ENCODE results near the gene MAVS. TPM values are rescaled to one million over a fixed set of nuclear protein-coding genes. Genes with fewer than 3 reads are reported as not detected.
"Not testable (repeated sequence)": the region's sequence is repeated elsewhere in the genome, so short reads cannot be mapped to it uniquely, and the experiment has no call there.

The MAVS gene
- total RNA-seq, 2 donors from 2014 or later = 27.5 to 29.7 TPM

DNA sequence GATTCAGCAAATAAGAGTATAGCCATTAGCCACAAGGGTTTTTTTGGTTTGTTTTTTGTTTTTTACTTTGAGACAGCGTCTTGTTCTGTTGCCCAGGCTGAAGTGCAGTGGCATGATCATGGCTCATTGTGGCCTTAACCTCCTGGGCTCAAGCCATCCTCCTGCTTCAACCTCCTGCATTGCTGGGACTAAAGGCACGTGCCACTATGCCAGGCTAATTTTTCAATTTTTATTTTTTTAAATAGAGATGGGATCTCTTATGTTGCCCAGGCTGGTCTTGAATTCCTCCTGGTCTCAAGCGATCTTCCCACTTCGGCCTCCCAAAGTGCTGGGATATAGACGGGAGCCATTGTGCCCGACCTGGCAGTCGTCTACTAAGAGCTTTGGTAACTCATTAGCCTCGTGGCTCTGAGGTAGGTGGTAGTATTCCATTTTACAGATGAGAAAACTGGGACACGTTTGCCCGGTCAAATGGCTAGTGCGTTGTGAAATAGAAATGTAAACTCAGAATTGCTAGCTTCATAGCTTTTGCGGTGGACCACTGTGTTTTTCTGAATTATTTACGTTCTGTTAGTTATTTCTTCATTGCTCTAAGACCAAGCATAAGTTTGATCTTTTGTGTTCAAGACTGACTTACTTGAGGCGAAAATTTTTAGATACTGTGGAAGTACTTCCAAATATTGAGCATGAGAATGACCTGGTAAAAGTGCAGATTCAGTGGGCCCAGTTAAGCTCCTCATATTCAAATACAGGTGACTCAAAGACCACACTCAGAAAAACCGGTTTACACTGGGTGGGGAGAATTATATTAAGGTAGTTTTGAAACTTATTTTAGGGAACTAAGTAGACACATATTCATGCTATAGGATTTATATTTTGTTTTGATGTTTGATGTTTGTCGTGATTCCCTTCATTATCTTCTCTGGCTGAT, 44.6 kb downstream of the MAVS start:
- TF ChIP-seq, protein P1, sequence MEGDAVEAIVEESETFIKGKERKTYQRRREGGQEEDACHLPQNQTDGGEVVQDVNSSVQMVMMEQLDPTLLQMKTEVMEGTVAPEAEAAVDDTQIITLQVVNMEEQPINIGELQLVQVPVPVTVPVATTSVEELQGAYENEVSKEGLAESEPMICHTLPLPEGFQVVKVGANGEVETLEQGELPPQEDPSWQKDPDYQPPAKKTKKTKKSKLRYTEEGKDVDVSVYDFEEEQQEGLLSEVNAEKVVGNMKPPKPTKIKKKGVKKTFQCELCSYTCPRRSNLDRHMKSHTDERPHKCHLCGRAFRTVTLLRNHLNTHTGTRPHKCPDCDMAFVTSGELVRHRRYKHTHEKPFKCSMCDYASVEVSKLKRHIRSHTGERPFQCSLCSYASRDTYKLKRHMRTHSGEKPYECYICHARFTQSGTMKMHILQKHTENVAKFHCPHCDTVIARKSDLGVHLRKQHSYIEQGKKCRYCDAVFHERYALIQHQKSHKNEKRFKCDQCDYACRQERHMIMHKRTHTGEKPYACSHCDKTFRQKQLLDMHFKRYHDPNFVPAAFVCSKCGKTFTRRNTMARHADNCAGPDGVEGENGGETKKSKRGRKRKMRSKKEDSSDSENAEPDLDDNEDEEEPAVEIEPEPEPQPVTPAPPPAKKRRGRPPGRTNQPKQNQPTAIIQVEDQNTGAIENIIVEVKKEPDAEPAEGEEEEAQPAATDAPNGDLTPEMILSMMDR (IDR thresholded peaks at IDR 0.05) = no peak

DNA sequence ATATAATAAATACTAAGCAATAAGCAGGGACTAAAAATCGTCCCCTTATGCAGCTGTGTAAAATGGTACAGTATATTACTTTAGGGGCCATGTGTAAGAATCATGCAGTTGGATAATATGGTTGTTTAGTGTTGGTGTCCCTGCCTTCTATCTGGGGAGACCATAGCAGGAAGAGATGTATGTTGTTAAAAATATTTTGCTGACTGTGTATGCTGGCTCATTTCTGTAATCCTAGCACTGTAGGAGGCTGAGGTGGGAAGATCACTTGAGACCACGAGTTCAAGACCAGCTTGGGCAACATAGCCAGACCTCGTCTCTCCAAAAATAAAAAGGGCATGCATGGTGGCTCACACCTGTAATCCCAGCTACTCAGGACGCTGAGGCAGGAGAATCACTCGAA, 48.2 kb downstream of the MAVS start:
- Histone ChIP-seq H3K4me1 (peaks cover 0 to 88% of the 10 kb centered on the region in 2 donors), H3K4me3 (no peak overlapping the region), H3K36me3 (no peaks in the 10 kb centered on the region), H3K27me3 (no peaks in the 10 kb centered on the region), H3K9me3 (no peaks in the 10 kb centered on the region), H3K27ac (no peak overlapping the region)
- TF ChIP-seq, protein P1 (IDR thresholded peaks at IDR 0.05) = no peak
- no peak for DNase-seq (ENCODE audit: low spot score)

More for the DNA sequence above, 44.6 kb downstream of the MAVS start:
- Histone ChIP-seq H3K9me3 (no peaks in the 10 kb centered on the region), H3K4me3 (peak overlapping the region; percentile 93 to 98), H3K27me3 (no peaks in the 10 kb centered on the region), H3K27ac (peak overlapping the region in 1 of 2 donors; percentile 26), H3K4me1 (peaks cover 0 to 64% of the 10 kb centered on the region in 2 donors), H3K36me3 (no peaks in the 10 kb centered on the region)
- DNase-seq (ENCODE audit: low spot score) = no peak

DNA sequence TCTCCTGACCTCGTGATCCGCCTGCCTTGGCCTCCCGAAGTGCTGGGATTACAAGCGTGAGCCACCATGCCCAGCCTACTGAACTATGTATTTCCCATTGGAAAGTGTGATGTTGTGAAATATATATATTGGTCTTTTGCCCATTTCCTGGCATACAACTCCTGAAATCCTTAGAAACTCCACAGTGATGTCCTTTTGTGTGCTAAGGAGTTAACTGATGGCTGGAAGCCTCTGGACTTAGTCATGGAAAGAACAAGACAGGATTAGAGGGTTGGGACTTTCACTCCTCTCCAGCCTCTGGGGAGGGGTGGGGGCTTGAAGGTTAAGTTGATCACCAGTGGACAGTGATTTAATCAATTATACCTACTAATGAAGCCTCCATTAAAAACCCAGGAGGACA, 49.7 kb downstream of the MAVS start:
- Histone ChIP-seq H3K9me3 (no peaks in the 10 kb centered on the region), H3K4me3 (no peak overlapping the region), H3K36me3 (no peaks in the 10 kb centered on the region), H3K27me3 (no peaks in the 10 kb centered on the region), H3K4me1 (peaks cover 0 to 93% of the 10 kb centered on the region in 2 donors), H3K27ac (peak overlapping the region in 1 of 2 donors; percentile 26)
- TF ChIP-seq, protein P1 (IDR thresholded peaks at IDR 0.05) = no peak
- DNase-seq (ENCODE audit: low spot score) = no peak

DNA sequence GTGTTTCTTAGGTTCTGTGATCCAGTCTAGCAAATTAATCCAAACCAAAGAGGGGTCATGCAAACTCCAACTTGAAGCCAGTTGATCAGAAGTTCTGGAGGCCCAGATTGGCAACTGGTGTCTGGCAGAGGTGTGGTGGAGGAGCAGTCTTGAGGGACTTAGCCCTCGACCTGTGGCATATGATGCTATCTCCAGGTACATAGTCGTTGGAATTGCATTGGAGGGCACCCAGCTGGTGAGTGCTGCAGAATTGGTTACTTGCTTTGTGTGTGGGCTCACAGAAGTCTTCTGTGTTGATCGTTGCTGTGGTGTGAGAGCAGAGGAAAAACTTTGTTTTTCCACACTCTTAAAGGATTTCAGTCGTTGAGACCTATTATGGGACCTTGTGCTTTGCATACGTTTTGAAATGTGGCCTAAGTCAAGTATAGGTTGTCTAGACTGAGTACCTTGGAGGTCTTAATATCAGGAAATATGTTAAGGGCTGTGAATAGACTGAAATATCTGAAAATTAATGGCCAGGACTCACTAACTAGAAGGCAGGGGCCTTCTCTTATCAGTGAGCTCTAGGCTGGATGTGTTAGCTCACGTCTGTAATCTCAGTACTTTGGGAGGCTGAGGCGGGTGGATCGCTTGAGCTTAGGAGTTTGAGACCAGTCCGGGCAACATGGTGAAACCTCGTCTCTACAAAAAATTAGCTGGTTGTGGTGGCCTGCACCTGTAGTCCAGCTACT, 50.4 kb downstream of the MAVS start:
- H3K4me3 ChIP-seq = no peak overlapping the region
- no peak overlapping the region for H3K27ac ChIP-seq
- H3K9me3 ChIP-seq = no peaks in the 10 kb centered on the region
- no peaks in the 10 kb centered on the region for H3K36me3 ChIP-seq
- TF ChIP-seq, protein P1 (IDR thresholded peaks at IDR 0.05) = no peak
- no peaks in the 10 kb centered on the region for H3K27me3 ChIP-seq
- no peak for DNase-seq (ENCODE audit: low spot score)
- peaks cover 0 to 91% of the 10 kb centered on the region in 2 donors for H3K4me1 ChIP-seq

DNA sequence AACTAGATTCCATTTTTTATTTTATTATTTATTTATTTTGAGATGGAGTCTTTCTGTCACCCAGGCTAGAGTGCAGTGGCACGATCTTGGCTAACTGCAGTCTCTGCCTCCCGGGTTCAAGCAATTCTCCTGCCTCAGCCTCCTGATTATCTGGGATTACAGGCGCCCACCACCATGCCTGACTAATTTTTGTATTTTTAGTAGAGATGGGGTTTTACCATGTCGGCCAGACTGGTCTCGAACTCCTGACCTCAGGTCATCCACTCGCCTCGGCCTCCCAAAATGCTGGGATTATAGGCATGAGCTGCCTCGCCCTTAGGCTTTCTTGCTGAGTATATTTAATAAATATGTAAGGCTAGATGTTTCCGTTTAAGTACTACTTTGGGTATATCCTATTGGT, 51.5 kb downstream of the MAVS start:
- not testable (repeated sequence) for H3K4me3 ChIP-seq; H3K27me3 ChIP-seq; DNase-seq (ENCODE audit: low spot score); H3K36me3 ChIP-seq; H3K27ac ChIP-seq; H3K9me3 ChIP-seq
- H3K4me1 ChIP-seq = peaks cover 0 to 88% of the 10 kb centered on the region in 2 donors

DNA sequence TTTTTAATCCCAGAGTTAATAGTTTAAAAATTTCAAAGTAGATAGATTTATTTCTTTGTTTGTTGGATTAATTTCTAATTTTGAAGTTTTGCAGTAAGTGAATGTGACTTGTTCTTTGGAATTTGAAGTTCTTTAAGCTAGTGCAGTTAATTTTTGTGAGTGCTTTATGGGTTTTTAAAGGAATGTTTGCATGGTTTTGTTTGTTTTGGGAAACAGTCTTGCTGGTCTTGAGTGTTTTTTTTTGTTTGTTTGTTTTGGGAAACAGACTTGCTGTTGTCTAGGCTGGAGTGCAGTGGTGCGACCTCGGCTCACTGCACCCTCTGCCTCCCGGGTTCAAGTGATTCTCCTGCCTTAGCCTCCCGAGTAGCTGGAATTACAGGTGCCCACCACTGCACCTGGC, 52.0 kb downstream of the MAVS start:
- peaks cover 0 to 88% of the 10 kb centered on the region in 2 donors for H3K4me1 ChIP-seq

More for the DNA sequence above, 52.0 kb downstream of the MAVS start:
- TF ChIP-seq, protein P1 (IDR thresholded peaks at IDR 0.05) = no peak
- no peak for DNase-seq (ENCODE audit: low spot score)
- Histone ChIP-seq H3K4me3 (no peak overlapping the region), H3K27ac (no peak overlapping the region), H3K27me3 (no peaks in the 10 kb centered on the region), H3K36me3 (no peaks in the 10 kb centered on the region), H3K9me3 (no peaks in the 10 kb centered on the region)

Measured in right atrium auricular region (tissue), 2 donors.